ENCODE data around the gene KDM3B.
A peak's percentile ranks its signal among the peaks of the same experiment; 100 is the strongest.
"Not testable (repeated sequence)": the region's sequence is repeated elsewhere in the genome, so short reads cannot be mapped to it uniquely, and the experiment has no call there.

KDM3B gene

GRCh38 chr5:138466900-138467710 lies 114.6 kb downstream of the KDM3B start:
- Histone ChIP-seq H3K79me2 (ENCODE audit: control insufficient read depth, insufficient read depth, low read length, unreplicated experiment) (peaks cover 16% of the 10 kb centered on the region), H3K27me3 (ENCODE audit: insufficient read depth, low read length) (no peaks in the 10 kb centered on the region), H3K36me3 (ENCODE audit: insufficient read depth, low read length) (peaks cover 17% of the 10 kb centered on the region; the same call in 1 of the 2 replicates), H2AFZ (ENCODE audit: low read length, unreplicated experiment) (no peak overlapping the region), H3K4me1 (ENCODE audit: control insufficient read depth, insufficient read depth, low read length, unreplicated experiment) (peaks cover 3% of the 10 kb centered on the region), H3K4me3 (ENCODE audit: low read depth, low read length) (peak overlapping the region; percentile 90), H3K27ac (ENCODE audit: low read depth, low read length) (no peak overlapping the region)

- H3K36me3 ChIP-seq (ENCODE audit: insufficient read depth, low read length): peaks cover 17% of the 10 kb centered on the region; the same call in 1 of the 2 replicates
- H3K79me2 ChIP-seq (ENCODE audit: control insufficient read depth, insufficient read depth, low read length, unreplicated experiment): peaks cover 16% of the 10 kb centered on the region
- H2AFZ ChIP-seq (ENCODE audit: low read length, unreplicated experiment): no peak overlapping the region
- H3K27ac ChIP-seq (ENCODE audit: low read depth, low read length): no peak overlapping the region
- H3K4me3 ChIP-seq (ENCODE audit: low read depth, low read length): peak overlapping the region; percentile 90
- peaks cover 3% of the 10 kb centered on the region for H3K4me1 ChIP-seq (ENCODE audit: control insufficient read depth, insufficient read depth, low read length, unreplicated experiment)
- no peaks in the 10 kb centered on the region for H3K27me3 ChIP-seq (ENCODE audit: insufficient read depth, low read length)
Measured at GRCh38 chr5:138467711-138468132, 115.2 kb downstream of the KDM3B start.

- no peaks in the 10 kb centered on the region for H3K27me3 ChIP-seq (ENCODE audit: insufficient read depth, low read length)
- H3K4me1 ChIP-seq (ENCODE audit: control insufficient read depth, insufficient read depth, low read length, unreplicated experiment): peaks cover 3% of the 10 kb centered on the region
- no peak overlapping the region for H3K27ac ChIP-seq (ENCODE audit: low read depth, low read length)
- peaks cover 17% of the 10 kb centered on the region; the same call in 1 of the 2 replicates for H3K36me3 ChIP-seq (ENCODE audit: insufficient read depth, low read length)
- peak overlapping the region; percentile 90 for H3K4me3 ChIP-seq (ENCODE audit: low read depth, low read length)
- no peak overlapping the region for H2AFZ ChIP-seq (ENCODE audit: low read length, unreplicated experiment)
- peaks cover 16% of the 10 kb centered on the region for H3K79me2 ChIP-seq (ENCODE audit: control insufficient read depth, insufficient read depth, low read length, unreplicated experiment)
Measured at GRCh38 chr5:138468133-138468965, 115.9 kb downstream of the KDM3B start.

- H3K79me2 ChIP-seq (ENCODE audit: control insufficient read depth, insufficient read depth, low read length, unreplicated experiment): peaks cover 16% of the 10 kb centered on the region
- H3K4me1 ChIP-seq (ENCODE audit: control insufficient read depth, insufficient read depth, low read length, unreplicated experiment): peaks cover 3% of the 10 kb centered on the region
- H3K27me3 ChIP-seq (ENCODE audit: insufficient read depth, low read length): no peaks in the 10 kb centered on the region
- peaks cover 17% of the 10 kb centered on the region; the same call in 1 of the 2 replicates for H3K36me3 ChIP-seq (ENCODE audit: insufficient read depth, low read length)
- peak overlapping the region; percentile 90; the same call in 1 of the 2 replicates for H3K4me3 ChIP-seq (ENCODE audit: low read depth, low read length)
- no peak overlapping the region for H3K27ac ChIP-seq (ENCODE audit: low read depth, low read length)
- H2AFZ ChIP-seq (ENCODE audit: low read length, unreplicated experiment): no peak overlapping the region
Measured at GRCh38 chr5:138468966-138469539, 116.6 kb downstream of the KDM3B start.

GRCh38 chr5:138469540-138470321 lies 117.2 kb downstream of the KDM3B start:
- H3K27me3 ChIP-seq (ENCODE audit: insufficient read depth, low read length): no peaks in the 10 kb centered on the region
- peaks cover 17% of the 10 kb centered on the region; the same call in 1 of the 2 replicates for H3K36me3 ChIP-seq (ENCODE audit: insufficient read depth, low read length)
- H3K27ac ChIP-seq (ENCODE audit: low read depth, low read length): no peak overlapping the region
- H3K79me2 ChIP-seq (ENCODE audit: control insufficient read depth, insufficient read depth, low read length, unreplicated experiment): peaks cover 16% of the 10 kb centered on the region
- peaks cover 3% of the 10 kb centered on the region for H3K4me1 ChIP-seq (ENCODE audit: control insufficient read depth, insufficient read depth, low read length, unreplicated experiment)
- no peak overlapping the region for H2AFZ ChIP-seq (ENCODE audit: low read length, unreplicated experiment)
- H3K4me3 ChIP-seq (ENCODE audit: low read depth, low read length): no peak overlapping the region

- Histone ChIP-seq H3K36me3 (ENCODE audit: insufficient read depth, low read length) (peaks cover 17% of the 10 kb centered on the region; the same call in 1 of the 2 replicates), H3K79me2 (ENCODE audit: control insufficient read depth, insufficient read depth, low read length, unreplicated experiment) (peaks cover 16% of the 10 kb centered on the region), H3K4me1 (ENCODE audit: control insufficient read depth, insufficient read depth, low read length, unreplicated experiment) (peaks cover 3% of the 10 kb centered on the region), H3K27ac (ENCODE audit: low read depth, low read length) (no peak overlapping the region), H3K27me3 (ENCODE audit: insufficient read depth, low read length) (no peaks in the 10 kb centered on the region), H2AFZ (ENCODE audit: low read length, unreplicated experiment) (no peak overlapping the region), H3K4me3 (ENCODE audit: low read depth, low read length) (no peak overlapping the region)
Measured at GRCh38 chr5:138470322-138471051, 118.0 kb downstream of the KDM3B start.

- Histone ChIP-seq H3K79me2 (ENCODE audit: control insufficient read depth, insufficient read depth, low read length, unreplicated experiment) (peaks cover 11% of the 10 kb centered on the region), H3K4me3 (ENCODE audit: low read depth, low read length) (no peak overlapping the region), H3K27me3 (ENCODE audit: insufficient read depth, low read length) (no peaks in the 10 kb centered on the region), H3K27ac (ENCODE audit: low read depth, low read length) (no peak overlapping the region), H3K36me3 (ENCODE audit: insufficient read depth, low read length) (peaks cover 16% of the 10 kb centered on the region; the same call in 1 of the 2 replicates), H3K4me1 (ENCODE audit: control insufficient read depth, insufficient read depth, low read length, unreplicated experiment) (peaks cover 3% of the 10 kb centered on the region), H2AFZ (ENCODE audit: low read length, unreplicated experiment) (no peak overlapping the region)
Measured at GRCh38 chr5:138471052-138471361, 118.5 kb downstream of the KDM3B start.

- Histone ChIP-seq H3K4me3 (ENCODE audit: low read depth, low read length) (no peak overlapping the region), H3K27me3 (ENCODE audit: insufficient read depth, low read length) (no peaks in the 10 kb centered on the region), H2AFZ (ENCODE audit: low read length, unreplicated experiment) (no peak overlapping the region), H3K36me3 (ENCODE audit: insufficient read depth, low read length) (peaks cover 3% of the 10 kb centered on the region; the same call in 1 of the 2 replicates), H3K27ac (ENCODE audit: low read depth, low read length) (no peak overlapping the region), H3K4me1 (ENCODE audit: control insufficient read depth, insufficient read depth, low read length, unreplicated experiment) (peaks cover 3% of the 10 kb centered on the region), H3K79me2 (ENCODE audit: control insufficient read depth, insufficient read depth, low read length, unreplicated experiment) (no peaks in the 10 kb centered on the region)
Measured at GRCh38 chr5:138472353-138472752, 119.9 kb downstream of the KDM3B start.

GRCh38 chr5:138473151-138473550 lies 120.7 kb downstream of the KDM3B start:
- H3K4me3 ChIP-seq (ENCODE audit: low read depth, low read length); H3K27me3 ChIP-seq (ENCODE audit: insufficient read depth, low read length); H3K79me2 ChIP-seq (ENCODE audit: control insufficient read depth, insufficient read depth, low read length, unreplicated experiment); H3K4me1 ChIP-seq (ENCODE audit: control insufficient read depth, insufficient read depth, low read length, unreplicated experiment); H3K27ac ChIP-seq (ENCODE audit: low read depth, low read length); H2AFZ ChIP-seq (ENCODE audit: low read length, unreplicated experiment); H3K36me3 ChIP-seq (ENCODE audit: insufficient read depth, low read length): not testable (repeated sequence)

Measured in ACC112 (cell line).